GM04503 (cell line): ENCODE measurements around the gene SEC24C.
"Not testable (repeated sequence)": the region's sequence is repeated elsewhere in the genome, so short reads cannot be mapped to it uniquely, and the experiment has no call there.

Experiments
- DNase-seq: peaks from one replicate; pipeline ENCODE4 v3.0.0-alpha.2; 2012; ENCODE audit warnings: low read depth

SEC24C gene

DNA sequence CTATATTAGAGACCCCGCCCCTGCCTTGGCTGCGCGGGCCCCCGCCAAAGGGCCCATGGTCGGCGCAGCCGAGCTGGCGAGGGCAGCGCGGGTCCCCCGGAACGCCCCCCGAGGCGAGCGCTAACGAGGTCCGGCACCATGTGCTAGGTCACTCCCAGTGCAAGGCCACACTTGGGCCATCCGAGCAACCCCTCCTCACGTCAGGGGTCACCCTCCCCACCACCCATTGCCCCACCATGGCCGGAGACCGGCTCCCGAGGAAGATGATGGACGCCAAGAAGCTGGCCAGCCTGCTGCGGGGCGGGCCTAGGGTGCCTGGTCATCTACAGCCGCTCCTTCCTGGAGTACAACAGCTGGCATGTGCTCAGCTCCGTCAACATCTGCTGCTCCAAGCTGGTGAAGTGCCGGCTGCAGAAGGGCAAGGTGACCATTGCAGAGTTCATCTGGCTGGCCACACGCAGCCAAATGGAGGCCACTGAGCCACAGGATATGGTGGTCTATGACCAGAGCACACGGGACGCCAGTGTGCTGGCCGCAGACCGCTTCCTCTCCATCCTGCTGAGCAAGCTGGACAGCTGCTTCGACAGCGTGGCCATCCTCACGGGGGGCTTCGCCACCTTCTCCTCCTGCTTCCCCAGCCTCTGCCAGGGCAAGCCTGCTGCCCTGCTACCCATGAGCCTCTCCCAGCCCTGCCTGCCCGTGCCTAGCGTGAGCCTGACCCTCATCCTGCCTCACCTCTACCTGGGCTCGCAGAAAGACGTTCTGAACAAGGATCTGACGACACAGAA, 12.4 kb upstream of the SEC24C start:
- no peak for DNase-seq

DNA sequence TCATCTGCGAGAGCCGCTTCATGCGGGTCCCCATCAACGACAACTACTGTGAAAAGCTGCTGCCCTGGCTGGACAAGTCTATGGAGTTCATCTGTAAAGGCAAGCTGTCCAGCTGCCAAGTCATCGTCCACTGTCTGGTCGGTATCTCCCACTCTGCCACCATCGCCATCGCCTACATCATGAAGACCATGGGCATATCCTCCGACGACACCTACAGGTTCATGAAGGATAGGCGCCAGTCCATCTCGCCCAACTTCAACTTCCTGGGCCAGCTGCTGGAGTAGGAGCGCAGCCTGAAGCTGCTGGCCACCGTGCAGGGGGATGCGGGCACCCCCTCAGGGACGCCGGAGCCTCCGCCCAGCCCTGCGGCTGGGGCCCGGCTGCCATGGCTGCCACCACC, 11.7 kb upstream of the SEC24C start:
- DNase-seq = no peak

GRCh38 chr10:73732931-73733623, 11.1 kb upstream of the SEC24C start:
- DNase-seq = no peak

DNA sequence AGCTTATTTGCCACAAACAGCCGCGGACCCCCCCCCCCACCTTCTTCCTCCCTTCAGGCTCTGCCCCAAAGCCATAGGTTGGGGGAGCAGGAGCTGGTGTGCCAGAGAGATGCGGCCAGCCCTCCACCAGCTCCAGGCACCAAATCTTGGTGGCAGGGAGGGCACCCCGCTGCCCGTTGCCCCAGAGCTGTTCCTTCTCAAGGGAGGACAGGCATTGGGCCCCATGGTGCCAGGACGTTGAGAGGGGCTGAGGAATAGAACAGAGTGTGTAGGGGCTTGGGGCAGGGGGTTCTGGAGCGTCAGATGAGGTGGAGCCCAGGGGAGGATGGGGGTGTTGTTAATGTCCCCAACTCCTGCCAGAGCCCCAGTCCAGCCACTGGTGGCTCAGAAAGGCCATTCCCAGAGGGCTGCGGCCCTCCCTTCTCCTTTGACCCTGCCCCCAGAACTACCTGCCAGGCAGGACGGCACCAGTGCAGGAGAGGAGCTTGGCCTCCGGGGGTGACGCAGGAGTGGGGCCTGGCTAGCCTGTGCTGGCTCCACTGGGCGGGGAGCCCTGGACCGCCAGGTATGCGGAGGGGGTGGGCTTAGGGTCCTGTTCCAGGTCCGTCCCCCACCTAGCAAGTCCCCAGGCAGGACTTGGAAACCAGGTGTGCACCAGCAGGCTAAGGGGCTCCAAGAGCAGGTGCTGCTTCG, 10.0 kb upstream of the SEC24C start:
- DNase-seq = no peak

GRCh38 chr10:73734796-73735305, 9.3 kb upstream of the SEC24C start:
- no peak for DNase-seq

GRCh38 chr10:73740501-73741254, 3.5 kb upstream of the SEC24C start:
- not testable (repeated sequence) for DNase-seq

DNA sequence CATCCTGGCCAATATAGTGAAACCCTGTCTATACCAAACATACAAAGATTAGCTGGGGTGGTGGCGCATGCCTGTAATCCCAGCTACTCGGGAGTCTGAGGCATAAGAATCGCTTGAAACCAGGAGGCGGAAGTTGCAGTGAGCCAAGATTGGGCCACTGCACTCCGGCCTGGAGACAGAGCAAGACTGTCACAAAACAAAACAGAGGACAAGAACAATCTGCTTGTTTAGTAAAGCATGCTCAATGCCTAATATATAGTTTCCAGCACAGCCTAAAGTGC, 1.8 kb upstream of the SEC24C start:
- no peak for DNase-seq

DNA sequence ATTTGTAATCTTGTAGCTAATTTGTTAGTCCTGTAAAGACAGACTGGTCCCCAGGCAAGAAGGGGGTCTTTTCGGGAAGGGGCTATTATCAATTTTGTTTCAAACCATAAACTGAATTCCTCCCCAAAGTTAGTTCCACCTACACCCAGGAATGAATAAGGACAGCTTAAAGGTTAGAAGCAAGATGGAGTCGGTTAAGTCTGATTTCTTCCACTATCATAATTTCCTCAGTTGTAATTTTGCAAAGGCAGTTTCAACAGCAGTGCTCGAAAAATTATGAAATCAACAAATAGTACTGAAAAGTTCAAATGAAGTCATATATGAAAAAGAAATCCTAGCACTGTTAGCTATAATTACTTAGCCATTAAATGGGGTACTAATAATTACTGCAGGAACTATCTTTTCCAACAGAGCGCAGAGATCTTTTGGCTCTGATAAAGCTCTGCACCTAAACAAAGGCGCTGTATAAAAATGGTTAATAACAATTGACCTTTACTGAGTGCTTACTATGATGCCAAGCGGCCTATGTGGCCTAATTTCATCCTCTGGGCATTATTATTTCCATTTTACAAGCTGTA, 756 bp upstream of the SEC24C start:
- DNase-seq = no peak

GRCh38 chr10:73744664-73744975, 448 bp downstream of the SEC24C start:
- DNase-seq = peak; percentile 22

GRCh38 chr10:73746721-73747120, 2.5 kb downstream of the SEC24C start:
- no peak for DNase-seq

DNA sequence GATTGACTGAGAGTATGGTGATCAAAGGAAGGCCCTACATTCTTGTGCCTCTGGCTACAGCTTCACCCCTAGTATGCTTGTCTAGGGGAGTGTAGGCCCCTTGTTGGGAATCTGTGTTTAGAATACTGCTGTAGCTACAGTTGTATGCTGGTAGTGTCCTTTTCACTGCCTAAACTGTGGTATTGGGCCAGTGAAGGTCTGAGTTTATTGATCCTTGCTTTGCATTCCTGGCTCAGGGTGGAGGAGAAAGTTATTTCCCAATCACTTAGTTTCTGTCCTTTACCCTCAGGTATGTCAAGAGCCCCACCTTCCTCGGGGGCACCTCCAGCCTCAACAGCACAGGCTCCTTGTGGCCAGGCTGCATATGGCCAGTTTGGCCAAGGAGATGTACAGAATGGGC, 6.6 kb downstream of the SEC24C start:
- DNase-seq = no peak

GRCh38 chr10:73756183-73756582, 12.0 kb downstream of the SEC24C start:
- DNase-seq = no peak

GRCh38 chr10:73758704-73759511, 14.7 kb downstream of the SEC24C start:
- no peak for DNase-seq

DNA sequence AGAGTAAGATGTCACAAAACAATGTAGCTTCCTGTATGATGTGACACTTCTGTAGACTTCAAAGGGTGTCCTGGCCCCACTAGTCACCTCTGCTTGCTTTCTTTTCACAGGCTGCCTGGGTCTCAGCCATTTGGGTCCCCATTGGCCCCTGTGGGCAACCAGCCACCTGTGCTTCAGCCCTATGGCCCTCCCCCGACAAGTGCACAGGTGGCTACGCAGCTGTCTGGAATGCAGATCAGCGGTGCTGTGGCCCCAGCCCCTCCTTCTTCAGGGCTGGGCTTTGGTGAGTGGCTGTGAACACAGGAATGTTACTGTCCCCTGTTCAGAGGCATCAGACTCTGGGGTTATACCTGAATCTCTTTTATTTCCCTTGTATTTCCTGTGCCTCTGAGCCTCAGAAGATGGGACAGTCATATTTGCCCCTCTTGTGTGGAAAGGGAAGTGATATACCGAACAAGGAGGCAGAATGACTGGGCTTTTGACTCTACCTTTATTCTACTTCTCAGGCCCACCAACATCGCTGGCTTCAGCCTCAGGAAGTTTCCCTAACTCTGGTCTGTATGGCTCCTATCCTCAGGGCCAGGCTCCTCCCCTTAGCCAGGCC, 15.4 kb downstream of the SEC24C start:
- no peak for DNase-seq

- DNase-seq = no peak
Measured at GRCh38 chr10:73761781-73762180, 17.6 kb downstream of the SEC24C start.

GRCh38 chr10:73762915-73763314, 18.7 kb downstream of the SEC24C start:
- DNase-seq = no peak

DNA sequence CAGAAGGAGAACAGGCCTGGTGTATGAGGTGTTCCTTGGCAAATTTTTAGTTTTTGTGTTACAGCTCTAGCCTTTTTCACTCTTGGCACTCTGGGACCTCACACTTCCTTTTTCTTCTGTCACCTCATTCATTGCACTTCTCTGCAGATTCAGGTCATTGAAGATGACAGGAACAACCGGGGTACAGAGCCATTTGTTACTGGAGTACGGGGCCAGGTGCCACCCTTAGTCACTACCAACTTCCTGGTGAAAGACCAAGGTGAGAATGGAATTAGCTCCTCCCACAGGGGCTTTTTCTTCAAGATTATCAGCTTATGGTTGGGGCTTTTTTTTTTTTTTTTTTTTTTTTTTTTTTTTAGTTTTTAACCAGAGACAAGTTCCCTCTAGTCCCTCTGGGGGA, 19.2 kb downstream of the SEC24C start:
- DNase-seq = no peak

- no peak for DNase-seq
Measured at GRCh38 chr10:73765066-73765465, 20.9 kb downstream of the SEC24C start.

GRCh38 chr10:73768881-73769280, 24.7 kb downstream of the SEC24C start:
- no peak for DNase-seq

GRCh38 chr10:73769396-73769795, 25.2 kb downstream of the SEC24C start:
- no peak for DNase-seq

GRCh38 chr10:73771722-73772280, 27.6 kb downstream of the SEC24C start:
- DNase-seq = no peak
